Measurements from ENCODE around the gene S1PR3.

The S1PR3 gene

GRCh38 chr9:88988796-88989641 is 2.2 kb upstream of the S1PR3 start:
- no peak overlapping the region for H3K4me3 ChIP-seq (ENCODE audit: low read depth, low read length)
- no peak for DNase-seq (ENCODE audit: low read depth)

GRCh38 chr9:88990041-88990728 is 1.1 kb upstream of the S1PR3 start:
- no peak for DNase-seq (ENCODE audit: low read depth)
- H3K4me3 ChIP-seq (ENCODE audit: low read depth, low read length) = peak overlapping the region; percentile 73

- peak overlapping the region; percentile 73 for H3K4me3 ChIP-seq (ENCODE audit: low read depth, low read length)
- DNase-seq (ENCODE audit: low read depth) = no peak
Observed at GRCh38 chr9:88990729-88991065, 571 bp upstream of the S1PR3 start.

- DNase-seq (ENCODE audit: low read depth) = no peak
- H3K4me3 ChIP-seq (ENCODE audit: low read depth, low read length) = peak overlapping the region; percentile 73
Observed at GRCh38 chr9:88992556-88992955, 1.3 kb downstream of the S1PR3 start.

- no peak for DNase-seq (ENCODE audit: low read depth)
- peak overlapping the region; percentile 73 for H3K4me3 ChIP-seq (ENCODE audit: low read depth, low read length)
Observed at GRCh38 chr9:88993327-88993726, 2.1 kb downstream of the S1PR3 start.

GRCh38 chr9:88993871-88994460 is 2.7 kb downstream of the S1PR3 start:
- H3K4me3 ChIP-seq (ENCODE audit: low read depth, low read length) = peak overlapping the region; percentile 73
- no peak for DNase-seq (ENCODE audit: low read depth)

- no peak for DNase-seq (ENCODE audit: low read depth)
- H3K4me3 ChIP-seq (ENCODE audit: low read depth, low read length) = peak overlapping the region; percentile 73
Observed at GRCh38 chr9:88994469-88995199, 3.4 kb downstream of the S1PR3 start.

- no peak for DNase-seq (ENCODE audit: low read depth)
- H3K4me3 ChIP-seq (ENCODE audit: low read depth, low read length) = peak overlapping the region; percentile 73
Observed at GRCh38 chr9:88995200-88995577, 3.9 kb downstream of the S1PR3 start.

GRCh38 chr9:88995627-88996026 is 4.4 kb downstream of the S1PR3 start:
- no peak overlapping the region for H3K4me3 ChIP-seq (ENCODE audit: low read depth, low read length)
- DNase-seq (ENCODE audit: low read depth) = no peak

GRCh38 chr9:88996046-88996920 is 5.0 kb downstream of the S1PR3 start:
- DNase-seq (ENCODE audit: low read depth) = no peak
- H3K4me3 ChIP-seq (ENCODE audit: low read depth, low read length) = no peak overlapping the region

- DNase-seq (ENCODE audit: low read depth) = no peak
- H3K4me3 ChIP-seq (ENCODE audit: low read depth, low read length) = no peak overlapping the region
Observed at GRCh38 chr9:88996921-88997235, 5.6 kb downstream of the S1PR3 start.

GRCh38 chr9:88997646-88998045 is 6.4 kb downstream of the S1PR3 start:
- no peak for DNase-seq (ENCODE audit: low read depth)
- H3K4me3 ChIP-seq (ENCODE audit: low read depth, low read length) = no peak overlapping the region

GRCh38 chr9:88998503-88998902 is 7.2 kb downstream of the S1PR3 start:
- DNase-seq (ENCODE audit: low read depth) = no peak

GRCh38 chr9:88998911-88999310 is 7.6 kb downstream of the S1PR3 start:
- H3K4me3 ChIP-seq (ENCODE audit: low read depth, low read length) = no peak overlapping the region
- no peak for DNase-seq (ENCODE audit: low read depth)

More at GRCh38 chr9:88998503-88998902, 7.2 kb downstream of the S1PR3 start:
- no peak overlapping the region for H3K4me3 ChIP-seq (ENCODE audit: low read depth, low read length)

GRCh38 chr9:89000371-89000781 is 9.1 kb downstream of the S1PR3 start:
- DNase-seq (ENCODE audit: low read depth) = no peak
- H3K4me3 ChIP-seq (ENCODE audit: low read depth, low read length) = no peak overlapping the region

GRCh38 chr9:89000973-89001916 is 10.0 kb downstream of the S1PR3 start:
- H3K4me3 ChIP-seq (ENCODE audit: low read depth, low read length) = no peak overlapping the region
- DNase-seq (ENCODE audit: low read depth) = no peak

- no peak overlapping the region for H3K4me3 ChIP-seq (ENCODE audit: low read depth, low read length)
- no peak for DNase-seq (ENCODE audit: low read depth)
Observed at GRCh38 chr9:89001917-89002540, 10.8 kb downstream of the S1PR3 start.

- no peak overlapping the region for H3K4me3 ChIP-seq (ENCODE audit: low read depth, low read length)
- no peak for DNase-seq (ENCODE audit: low read depth)
Observed at GRCh38 chr9:89002987-89003386, 11.7 kb downstream of the S1PR3 start.

All from skeletal muscle cell (primary cell).